ENCODE results near the gene PAQR8. TPM values are rescaled to one million over a fixed set of nuclear protein-coding genes. Genes with fewer than 3 reads are reported as not detected.

Gene PAQR8
- total and polyA plus RNA-seq, 2 of the 13 experiments (the other 11 are each of a cell fraction or from before 2014, with no cell fraction given) = 37.7 to 50.7 TPM

GRCh38 chr6:52345311-52345710, 16.6 kb upstream of the PAQR8 start:
- no peak for FAIRE-seq
- Histone ChIP-seq H3K9me3 (ENCODE audit: low read length) (no peaks in the 10 kb centered on the region), H3K79me2 (ENCODE audit: insufficient read depth, low read length) (no peaks in the 10 kb centered on the region), H3K27ac (ENCODE audit: extremely low read length, insufficient read depth, low read length) (no peak overlapping the region), H3K36me3 (replicated peaks in 1 of 2; ENCODE audit: control insufficient read depth in 1 of 2, insufficient read depth in 2 of 2, low read length in 2 of 2) (no peaks in the 10 kb centered on the region), H3K9ac (ENCODE audit: insufficient read depth, low read depth, low read length) (no peak overlapping the region), H2AFZ (ENCODE audit: low read length) (no peak overlapping the region), H3K4me3 (replicated peaks in 1 of 3; ENCODE audit: insufficient read depth in 1 of 3, low read depth in 2 of 3, low read length in 3 of 3) (no peak overlapping the region), H4K20me1 (ENCODE audit: insufficient read depth, low read length) (no peaks in the 10 kb centered on the region), H3K27me3 (ENCODE audit: control insufficient read depth in 1 of 2, insufficient read depth in 2 of 2, low read length in 2 of 2) (no peaks in the 10 kb centered on the region), H3K4me2 (ENCODE audit: low read depth, low read length) (no peak overlapping the region), H3K4me1 (ENCODE audit: insufficient read depth, low read length) (peaks cover 18% of the 10 kb centered on the region)
- no peak for DNase-seq (ENCODE audit: low spot score)
- 77% methylated on average over 1 of the region's 1 CpG for WGBS (ENCODE audit: low lambda C conversion rate)
- no peak for TF ChIP-seq ZBTB7B (CRISPR knock-in tag; IDR thresholded peaks at IDR 0.05)
- TF ChIP-seq ELF1 (CRISPR knock-in tag; IDR thresholded peaks at IDR 0.05) = no peak
- no peak for TF ChIP-seq ZNF367 (CRISPR knock-in tag; IDR thresholded peaks at IDR 0.05; ENCODE audit: borderline replicate concordance)
- no peak for TF ChIP-seq ZNF33A (CRISPR knock-in tag; IDR thresholded peaks at IDR 0.05; ENCODE audit: borderline replicate concordance)
- no peak for TF ChIP-seq BRD4 (CRISPR knock-in tag; IDR thresholded peaks at IDR 0.05)
- TF ChIP-seq, protein P1, sequence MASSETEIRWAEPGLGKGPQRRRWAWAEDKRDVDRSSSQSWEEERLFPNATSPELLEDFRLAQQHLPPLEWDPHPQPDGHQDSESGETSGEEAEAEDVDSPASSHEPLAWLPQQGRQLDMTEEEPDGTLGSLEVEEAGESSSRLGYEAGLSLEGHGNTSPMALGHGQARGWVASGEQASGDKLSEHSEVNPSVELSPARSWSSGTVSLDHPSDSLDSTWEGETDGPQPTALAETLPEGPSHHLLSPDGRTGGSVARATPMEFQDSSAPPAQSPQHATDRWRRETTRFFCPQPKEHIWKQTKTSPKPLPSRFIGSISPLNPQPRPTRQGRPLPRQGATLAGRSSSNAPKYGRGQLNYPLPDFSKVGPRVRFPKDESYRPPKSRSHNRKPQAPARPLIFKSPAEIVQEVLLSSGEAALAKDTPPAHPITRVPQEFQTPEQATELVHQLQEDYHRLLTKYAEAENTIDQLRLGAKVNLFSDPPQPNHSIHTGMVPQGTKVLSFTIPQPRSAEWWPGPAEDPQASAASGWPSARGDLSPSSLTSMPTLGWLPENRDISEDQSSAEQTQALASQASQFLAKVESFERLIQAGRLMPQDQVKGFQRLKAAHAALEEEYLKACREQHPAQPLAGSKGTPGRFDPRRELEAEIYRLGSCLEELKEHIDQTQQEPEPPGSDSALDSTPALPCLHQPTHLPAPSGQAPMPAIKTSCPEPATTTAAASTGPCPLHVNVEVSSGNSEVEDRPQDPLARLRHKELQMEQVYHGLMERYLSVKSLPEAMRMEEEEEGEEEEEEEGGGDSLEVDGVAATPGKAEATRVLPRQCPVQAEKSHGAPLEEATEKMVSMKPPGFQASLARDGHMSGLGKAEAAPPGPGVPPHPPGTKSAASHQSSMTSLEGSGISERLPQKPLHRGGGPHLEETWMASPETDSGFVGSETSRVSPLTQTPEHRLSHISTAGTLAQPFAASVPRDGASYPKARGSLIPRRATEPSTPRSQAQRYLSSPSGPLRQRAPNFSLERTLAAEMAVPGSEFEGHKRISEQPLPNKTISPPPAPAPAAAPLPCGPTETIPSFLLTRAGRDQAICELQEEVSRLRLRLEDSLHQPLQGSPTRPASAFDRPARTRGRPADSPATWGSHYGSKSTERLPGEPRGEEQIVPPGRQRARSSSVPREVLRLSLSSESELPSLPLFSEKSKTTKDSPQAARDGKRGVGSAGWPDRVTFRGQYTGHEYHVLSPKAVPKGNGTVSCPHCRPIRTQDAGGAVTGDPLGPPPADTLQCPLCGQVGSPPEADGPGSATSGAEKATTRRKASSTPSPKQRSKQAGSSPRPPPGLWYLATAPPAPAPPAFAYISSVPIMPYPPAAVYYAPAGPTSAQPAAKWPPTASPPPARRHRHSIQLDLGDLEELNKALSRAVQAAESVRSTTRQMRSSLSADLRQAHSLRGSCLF (CRISPR knock-in tag; IDR thresholded peaks at IDR 0.05; ENCODE audit: borderline replicate concordance) = no peak
- TF ChIP-seq CEBPG (CRISPR knock-in tag; IDR thresholded peaks at IDR 0.05) = no peak
- no peak for TF ChIP-seq TCF12 (IDR thresholded peaks at IDR 0.05)
- no peak for TF ChIP-seq TCF12 (CRISPR knock-in tag; IDR thresholded peaks at IDR 0.05)
- TF ChIP-seq MTF1 (CRISPR knock-in tag; IDR thresholded peaks at IDR 0.05) = no peak
- TF ChIP-seq FOXC1 (CRISPR knock-in tag; IDR thresholded peaks at IDR 0.05; ENCODE audit: borderline replicate concordance) = no peak
- TF ChIP-seq, protein P2, sequence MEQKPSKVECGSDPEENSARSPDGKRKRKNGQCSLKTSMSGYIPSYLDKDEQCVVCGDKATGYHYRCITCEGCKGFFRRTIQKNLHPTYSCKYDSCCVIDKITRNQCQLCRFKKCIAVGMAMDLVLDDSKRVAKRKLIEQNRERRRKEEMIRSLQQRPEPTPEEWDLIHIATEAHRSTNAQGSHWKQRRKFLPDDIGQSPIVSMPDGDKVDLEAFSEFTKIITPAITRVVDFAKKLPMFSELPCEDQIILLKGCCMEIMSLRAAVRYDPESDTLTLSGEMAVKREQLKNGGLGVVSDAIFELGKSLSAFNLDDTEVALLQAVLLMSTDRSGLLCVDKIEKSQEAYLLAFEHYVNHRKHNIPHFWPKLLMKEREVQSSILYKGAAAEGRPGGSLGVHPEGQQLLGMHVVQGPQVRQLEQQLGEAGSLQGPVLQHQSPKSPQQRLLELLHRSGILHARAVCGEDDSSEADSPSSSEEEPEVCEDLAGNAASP (CRISPR knock-in tag; IDR thresholded peaks at IDR 0.05; ENCODE audit: borderline replicate concordance) = no peak
- BruUV-seq (replicated peaks) = no TSS peak
- no peak for ATAC-seq
- in situ Hi-C loops (cut with HindIII; ENCODE audit: extremely low pct_ligation_motif_present, low pct_unique_long_range_greater_than_20kb) = no loop called here
- POLR2A ChIA-PET = no interaction called here
- CTCF ChIA-PET (ENCODE audit: low intra/inter-chr PET ratio, low total read pairs) = no interaction called here
- intact Hi-C loops (cut with micrococcal nuclease; ENCODE audit: unreplicated experiment) = no loop called here
